B cell (primary cell): ENCODE results near the gene WWP2. TPM values are rescaled to one million over a fixed set of nuclear protein-coding genes. Genes with fewer than 3 reads are reported as not detected.

ENCODE experiments used
- ATAC-seq: fragments of 200-7000 bp; cut with Tn5 transposase; one replicate; pipeline ENCODE4 v1.10.0; 2021; ENCODE audit warnings: low read depth, mild to moderate bottlenecking, moderate number of reproducible peaks, moderate library complexity
- CTCF ChIA-PET: fragments of 350-600 bp; sonication (Branson Sonifier 250); formaldehyde crosslinking; loops from one replicate; lab custom pipeline; 2021; ENCODE audit warnings: antibody characterized with exemption, inconsistent platforms; lab: Charles Lee
- POLR2A ChIA-PET: fragments of 350-600 bp; sonication (Branson Sonifier 250); formaldehyde crosslinking; loops from one replicate; lab custom pipeline; 2021; ENCODE audit warnings: antibody characterized with exemption; lab: Charles Lee
- DNase-seq: peaks from one replicate; pipeline ENCODE4 v3.0.0; 2013
- H2AFZ ChIP-seq: 2 replicates; pipeline ENCODE4 v1.6.1; 2012; ENCODE audit warnings: mild to moderate bottlenecking, low read depth, low read length; ENCODE audit not compliant: insufficient read depth, poor library complexity, severe bottlenecking
- H3K27ac ChIP-seq, 2 donors: 1 replicate in 1 of 2; 2 replicates in 1 of 2; pipeline ENCODE4 v1.5.1; 2012 to 2013; ENCODE audit warnings: low read length in 2 of 2, mild to moderate bottlenecking in 2 of 2, moderate library complexity in 1 of 2
- H3K27me3 ChIP-seq, 4 experiments: fragments of 200-600 bp in 1 of 4; sonication (generic) in 1 of 4; replicated peaks in 1 of 4; 1 replicate in 2 of 4; 2 replicates in 2 of 4; pipeline versions ENCODE4 v1.6.1 to v1.7.0; 2013 to 2016; ENCODE audit warnings: low read length in 3 of 4, mild to moderate bottlenecking in 2 of 4, mixed read lengths in 1 of 4, moderate library complexity in 1 of 4; ENCODE audit not compliant: insufficient read depth in 4 of 4, control insufficient read depth in 3 of 4; ENCODE audit errors: control extremely low read depth in 1 of 4
- H3K36me3 ChIP-seq, 2 experiments: replicated peaks in 1 of 2; 1 replicate in 1 of 2; 2 replicates in 1 of 2; pipeline versions ENCODE4 v1.6.1 to v1.7.1; 2013; ENCODE audit warnings: low read length in 1 of 2; ENCODE audit not compliant: insufficient read depth in 2 of 2, control insufficient read depth in 1 of 2; ENCODE audit errors: control extremely low read depth in 1 of 2, extremely low read depth in 1 of 2
- H3K4me1 ChIP-seq, 2 donors: fragments of 200-600 bp in 1 of 2; sonication (generic) in 1 of 2; 1 replicate in 1 of 2; 2 replicates in 1 of 2; pipeline versions ENCODE4 v1.5.1 to v1.6.1; 2013 to 2017; ENCODE audit warnings: low read length in 2 of 2; ENCODE audit not compliant: control insufficient read depth in 2 of 2, insufficient read depth in 2 of 2
- H3K4me2 ChIP-seq: replicated peaks from 2 replicates; pipeline ENCODE3; 2012; ENCODE audit warnings: mild to moderate bottlenecking, low read depth, low read length; ENCODE audit not compliant: poor library complexity, severe bottlenecking
- H3K4me3 ChIP-seq, 5 experiments: fragments of 200-600 bp in 1 of 5; sonication (generic) in 1 of 5; 1 replicate in 3 of 5; 2 replicates in 2 of 5; pipeline versions ENCODE4 v1.5.1 to v1.7.0; 2011 to 2016; ENCODE audit warnings: low read length in 4 of 5, mild to moderate bottlenecking in 4 of 5, low read depth in 2 of 5, control low read depth in 1 of 5, moderate library complexity in 1 of 5; ENCODE audit not compliant: insufficient read depth in 1 of 5; ENCODE audit errors: control extremely low read depth in 1 of 5, extremely low read depth in 1 of 5
- H3K79me2 ChIP-seq: fragments of 200-600 bp; sonication (generic); one replicate; pipeline ENCODE4 v1.6.0; 2016; ENCODE audit warnings: low read length; ENCODE audit not compliant: control insufficient read depth, insufficient read depth
- H3K9ac ChIP-seq: fragments of 200-600 bp; sonication (generic); 2 replicates; pipeline ENCODE4 v1.6.1; 2017; ENCODE audit warnings: mild to moderate bottlenecking, low read length, moderate library complexity
- H3K9me3 ChIP-seq, 3 donors: one replicate each; pipeline versions ENCODE4 v1.6.1 to v1.7.1; 2013; ENCODE audit warnings: low read length in 2 of 3; ENCODE audit not compliant: control insufficient read depth in 2 of 3, insufficient read depth in 1 of 3; ENCODE audit errors: control extremely low read depth in 1 of 3
- H4K20me1 ChIP-seq: 2 replicates; pipeline ENCODE4 v1.6.0; 2012; ENCODE audit warnings: mild to moderate bottlenecking, low read length; ENCODE audit not compliant: insufficient read depth, control insufficient read depth, poor library complexity, severe bottlenecking
- H3K27ac Mint-ChIP-seq: one replicate; pipeline ENCODE4 v1.8.0; 2021; ENCODE audit warnings: mixed read lengths
- H3K27me3 Mint-ChIP-seq: one replicate; pipeline ENCODE4 v1.8.0; 2021; ENCODE audit warnings: mixed read lengths
- H3K4me1 Mint-ChIP-seq: one replicate; pipeline ENCODE4 v1.8.0; 2021; ENCODE audit warnings: mixed read lengths
- H3K4me3 Mint-ChIP-seq: one replicate; pipeline ENCODE4 v1.8.0; 2021; ENCODE audit warnings: mixed read lengths
- H3K9me3 Mint-ChIP-seq: one replicate; pipeline ENCODE4 v1.8.0; 2022; ENCODE audit warnings: mixed read lengths; ENCODE audit not compliant: insufficient read depth
- EZH2 ChIP-seq: IDR thresholded peaks from 2 replicates; pipeline ENCODE4 v1.6.1; 2012; ENCODE audit warnings: borderline replicate concordance, low read depth, mild to moderate bottlenecking, moderate library complexity, low read length; ENCODE audit not compliant: insufficient read depth, poor library complexity, severe bottlenecking
- WGBS: methylation state at CpG from one replicate; pipeline ENCODE4 v1.1.5; 2013; ENCODE audit warnings: missing lambda C conversion rate; ENCODE audit not compliant: insufficient coverage; 5-methylcytosine and 5-hydroxymethylcytosine counted together
- intact Hi-C: fragments of 100-400 bp; cut with micrococcal nuclease; formaldehyde crosslinking; loops from one replicate; pipeline ENCODE4 v1.10.0; 2022
- polyA plus RNA-seq: library from polyadenylated mRNA; depleted of rRNA; stranded (reverse); fragments of >200 nt; gene quantifications from 2 replicates; pipeline ENCODE4 v1.2.3, GENCODE V29; 2012
- total RNA-seq, 2 donors: library from RNA; stranded (reverse); fragments of 120-200 nt in 1 of 2; gene quantifications; 1 replicate in 1 of 2; 2 replicates in 1 of 2; pipeline versions ENCODE4 v1.2.3 to v1.2.4, GENCODE V29; 2013 to 2022
- TF ChIP-seq, protein P1 (sequence below): fragments of 200-600 bp; IDR thresholded peaks from one replicate; pipeline ENCODE4 v1.8.0; 2022; ENCODE audit warnings: antibody characterized with exemption, mild to moderate bottlenecking

WWP2 gene
- total and polyA plus RNA-seq, 2 donors (not counting 1 experiment from before 2014, with no cell fraction given), result 33.4 to 105 TPM

DNA sequence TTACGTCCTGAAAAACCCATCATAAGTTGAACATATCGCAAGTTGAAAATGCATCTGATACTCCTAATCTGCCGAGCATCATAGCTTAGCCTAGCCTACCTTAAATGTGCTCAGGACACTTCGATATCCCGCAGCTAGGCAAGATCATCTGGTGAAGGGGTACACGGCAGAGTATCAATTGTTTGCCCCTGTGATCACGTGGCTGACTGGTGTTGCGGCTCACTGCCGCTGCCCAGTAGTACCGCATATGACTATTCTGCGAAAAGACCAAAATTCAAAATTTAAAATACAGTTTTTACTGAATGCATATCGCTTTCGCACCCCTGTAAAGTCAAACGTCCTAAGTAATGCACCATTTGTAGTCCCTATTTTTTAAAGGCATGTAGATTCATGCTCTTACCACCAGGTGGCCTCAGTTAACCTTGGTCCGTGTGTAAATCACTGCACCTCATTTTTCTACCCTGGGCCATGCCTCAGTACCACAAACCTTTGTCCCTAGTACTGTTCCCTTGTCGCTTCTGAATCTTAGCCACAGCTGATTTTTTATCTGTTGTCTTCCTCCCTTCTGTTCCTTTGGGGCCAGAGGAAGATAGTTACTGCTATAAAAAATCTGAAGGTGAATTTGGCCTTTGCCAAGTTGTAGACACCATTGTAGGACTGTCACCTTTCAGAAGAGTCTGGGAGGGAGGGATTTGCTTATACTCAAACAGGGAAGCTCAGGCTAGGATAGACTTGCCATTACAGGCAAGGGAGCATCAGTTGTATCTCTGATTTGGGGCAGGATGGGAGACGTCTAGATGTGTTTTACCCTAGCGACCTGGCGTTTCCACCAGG is 34.4 kb downstream of the WWP2 start:
- intact Hi-C loops, result loop anchor here (2.0 kb wide), 1 partner anchor 64 kb away; no protein-coding TSS in a partner anchor
- POLR2A ChIA-PET, result no interaction called here
- no peaks in the 10 kb centered on the region for H3K9me3 ChIP-seq
- H3K9ac ChIP-seq, result no peak overlapping the region
- peaks cover 4 to 42% of the 10 kb centered on the region in 2 experiments for H3K36me3 ChIP-seq
- H3K27me3 ChIP-seq, result no peaks in the 10 kb centered on the region
- Mint-ChIP-seq H3K27me3 (no peaks in the 10 kb centered on the region), H3K4me1 (peaks cover 11% of the 10 kb centered on the region), H3K4me3 (no peak overlapping the region), H3K9me3 (no peaks in the 10 kb centered on the region), H3K27ac (no peak overlapping the region)
- H4K20me1 ChIP-seq, result peaks cover 14% of the 10 kb centered on the region
- H3K4me3 ChIP-seq, result no peak overlapping the region
- H3K79me2 ChIP-seq, result peaks cover 18% of the 10 kb centered on the region
- CTCF ChIA-PET, result interaction anchor here (0.9 to 4.1 kb wide), 7 partner anchors 10 to 137 kb away, joined by 3 to 54 read pairs (median 3); no protein-coding TSS in a partner anchor
- no peak overlapping the region for H2AFZ ChIP-seq
- DNase-seq (peak; percentile 66), ATAC-seq (peak; percentile 77)
- TF ChIP-seq EZH2, result no peak
- TF ChIP-seq, protein P1, sequence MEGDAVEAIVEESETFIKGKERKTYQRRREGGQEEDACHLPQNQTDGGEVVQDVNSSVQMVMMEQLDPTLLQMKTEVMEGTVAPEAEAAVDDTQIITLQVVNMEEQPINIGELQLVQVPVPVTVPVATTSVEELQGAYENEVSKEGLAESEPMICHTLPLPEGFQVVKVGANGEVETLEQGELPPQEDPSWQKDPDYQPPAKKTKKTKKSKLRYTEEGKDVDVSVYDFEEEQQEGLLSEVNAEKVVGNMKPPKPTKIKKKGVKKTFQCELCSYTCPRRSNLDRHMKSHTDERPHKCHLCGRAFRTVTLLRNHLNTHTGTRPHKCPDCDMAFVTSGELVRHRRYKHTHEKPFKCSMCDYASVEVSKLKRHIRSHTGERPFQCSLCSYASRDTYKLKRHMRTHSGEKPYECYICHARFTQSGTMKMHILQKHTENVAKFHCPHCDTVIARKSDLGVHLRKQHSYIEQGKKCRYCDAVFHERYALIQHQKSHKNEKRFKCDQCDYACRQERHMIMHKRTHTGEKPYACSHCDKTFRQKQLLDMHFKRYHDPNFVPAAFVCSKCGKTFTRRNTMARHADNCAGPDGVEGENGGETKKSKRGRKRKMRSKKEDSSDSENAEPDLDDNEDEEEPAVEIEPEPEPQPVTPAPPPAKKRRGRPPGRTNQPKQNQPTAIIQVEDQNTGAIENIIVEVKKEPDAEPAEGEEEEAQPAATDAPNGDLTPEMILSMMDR, result peak; percentile 96
- no peak overlapping the region for H3K4me2 ChIP-seq
- no peaks in the 10 kb centered on the region for H3K4me1 ChIP-seq
- H3K27ac ChIP-seq, result no peak overlapping the region
- 87% methylated on average over 17 of the region's 19 CpGs for WGBS

DNA sequence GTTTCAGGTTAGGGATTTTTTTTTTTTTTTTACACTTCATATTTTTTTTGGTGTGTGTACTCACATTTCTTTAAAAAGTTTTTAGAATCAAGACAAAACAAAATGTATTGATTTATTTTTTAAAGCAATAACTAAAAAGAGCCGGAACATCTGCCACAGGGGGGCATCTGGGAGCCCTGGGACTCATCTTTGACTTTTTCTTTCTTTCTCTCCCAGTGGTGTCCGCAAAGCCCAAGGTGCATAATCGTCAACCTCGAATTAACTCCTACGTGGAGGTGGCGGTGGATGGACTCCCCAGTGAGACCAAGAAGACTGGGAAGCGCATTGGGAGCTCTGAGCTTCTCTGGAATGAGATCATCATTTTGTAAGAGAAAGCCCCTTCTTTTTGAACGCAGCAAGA is 36.3 kb downstream of the WWP2 start:
- Histone ChIP-seq H3K9me3 (no peaks in the 10 kb centered on the region), H3K9ac (no peak overlapping the region), H3K4me2 (no peak overlapping the region), H3K4me1 (no peaks in the 10 kb centered on the region), H3K27ac (no peak overlapping the region), H3K27me3 (no peaks in the 10 kb centered on the region), H3K36me3 (peaks cover 4 to 40% of the 10 kb centered on the region in 2 experiments), H3K79me2 (peaks cover 16% of the 10 kb centered on the region), H4K20me1 (peaks cover 14% of the 10 kb centered on the region), H2AFZ (no peak overlapping the region), H3K4me3 (no peak overlapping the region)
- Mint-ChIP-seq H3K4me1 (peaks cover 11% of the 10 kb centered on the region), H3K27ac (no peak overlapping the region), H3K27me3 (no peaks in the 10 kb centered on the region), H3K4me3 (no peak overlapping the region), H3K9me3 (no peaks in the 10 kb centered on the region)
- ATAC-seq (no peak), DNase-seq (no peak)
- no peak for TF ChIP-seq EZH2
- TF ChIP-seq, protein P1, result no peak
- CTCF ChIA-PET, result interaction anchor here (1.0 kb wide), 1 partner anchor 26 kb away, joined by 3 read pairs; no protein-coding TSS in a partner anchor
- POLR2A ChIA-PET, result no interaction called here
- 97% methylated on average over 7 of the region's 8 CpGs for WGBS
- intact Hi-C loops, result no loop called here
